ENCODE data around the gene LIAS.
"Not testable (repeated sequence)": the region's sequence is repeated elsewhere in the genome, so short reads cannot be mapped to it uniquely, and the experiment has no call there.

Gene LIAS

DNA sequence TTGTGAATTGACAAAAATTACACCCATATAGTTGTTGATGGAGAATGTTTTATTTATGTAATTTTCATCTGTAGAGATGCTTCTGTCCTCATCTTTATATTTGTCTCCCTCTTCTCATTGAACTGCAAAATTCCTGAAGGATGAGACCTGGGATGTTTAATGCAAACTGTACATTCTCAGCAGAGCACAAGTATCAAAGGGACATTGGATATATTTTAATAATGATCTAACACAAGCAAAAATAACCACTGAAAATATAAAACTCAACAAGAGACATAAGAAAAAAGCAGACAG lies 39.8 kb downstream of the LIAS start:
- H3K4me3 ChIP-seq (ENCODE audit: low read depth, low read length) = no peak overlapping the region
- TF ChIP-seq, protein P1, sequence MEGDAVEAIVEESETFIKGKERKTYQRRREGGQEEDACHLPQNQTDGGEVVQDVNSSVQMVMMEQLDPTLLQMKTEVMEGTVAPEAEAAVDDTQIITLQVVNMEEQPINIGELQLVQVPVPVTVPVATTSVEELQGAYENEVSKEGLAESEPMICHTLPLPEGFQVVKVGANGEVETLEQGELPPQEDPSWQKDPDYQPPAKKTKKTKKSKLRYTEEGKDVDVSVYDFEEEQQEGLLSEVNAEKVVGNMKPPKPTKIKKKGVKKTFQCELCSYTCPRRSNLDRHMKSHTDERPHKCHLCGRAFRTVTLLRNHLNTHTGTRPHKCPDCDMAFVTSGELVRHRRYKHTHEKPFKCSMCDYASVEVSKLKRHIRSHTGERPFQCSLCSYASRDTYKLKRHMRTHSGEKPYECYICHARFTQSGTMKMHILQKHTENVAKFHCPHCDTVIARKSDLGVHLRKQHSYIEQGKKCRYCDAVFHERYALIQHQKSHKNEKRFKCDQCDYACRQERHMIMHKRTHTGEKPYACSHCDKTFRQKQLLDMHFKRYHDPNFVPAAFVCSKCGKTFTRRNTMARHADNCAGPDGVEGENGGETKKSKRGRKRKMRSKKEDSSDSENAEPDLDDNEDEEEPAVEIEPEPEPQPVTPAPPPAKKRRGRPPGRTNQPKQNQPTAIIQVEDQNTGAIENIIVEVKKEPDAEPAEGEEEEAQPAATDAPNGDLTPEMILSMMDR (IDR thresholded peaks at IDR 0.05; ENCODE audit: low read depth, low read length, missing control alignments) = no peak
- DNase-seq (ENCODE audit: low read depth) = no peak

DNA sequence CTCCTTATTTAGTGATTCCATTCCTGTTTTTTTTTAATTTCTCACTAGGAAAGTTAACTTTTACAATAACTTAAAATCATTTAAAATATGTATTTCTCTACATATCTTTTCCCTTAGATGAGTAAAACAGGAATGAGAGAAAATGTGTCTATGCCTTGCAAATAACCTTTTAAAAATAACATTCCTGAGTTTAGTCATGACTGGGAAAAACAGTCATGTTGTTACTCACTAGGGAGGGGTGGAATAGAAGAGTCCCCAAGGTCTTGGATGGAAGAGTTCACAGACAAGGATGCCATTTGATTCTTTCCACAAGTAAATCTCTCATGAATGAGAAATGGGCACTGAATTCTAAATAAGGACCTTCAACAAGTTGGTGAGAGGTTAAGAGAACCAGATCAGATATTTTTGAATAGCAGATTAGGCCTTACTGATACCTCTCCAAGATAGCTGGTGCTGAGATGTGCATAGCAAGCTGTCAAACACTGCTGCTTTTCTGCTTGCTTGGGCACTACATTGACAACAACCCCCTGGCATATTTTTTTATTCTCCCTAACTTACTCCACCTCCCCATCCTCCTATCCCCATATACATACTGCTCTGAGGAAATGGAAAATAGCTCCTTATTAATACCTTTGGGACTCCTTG lies 43.3 kb downstream of the LIAS start:
- TF ChIP-seq, protein P1 (IDR thresholded peaks at IDR 0.05; ENCODE audit: low read depth, low read length, missing control alignments) = no peak
- DNase-seq (ENCODE audit: low read depth) = no peak
- H3K4me3 ChIP-seq (ENCODE audit: low read depth, low read length) = no peak overlapping the region

DNA sequence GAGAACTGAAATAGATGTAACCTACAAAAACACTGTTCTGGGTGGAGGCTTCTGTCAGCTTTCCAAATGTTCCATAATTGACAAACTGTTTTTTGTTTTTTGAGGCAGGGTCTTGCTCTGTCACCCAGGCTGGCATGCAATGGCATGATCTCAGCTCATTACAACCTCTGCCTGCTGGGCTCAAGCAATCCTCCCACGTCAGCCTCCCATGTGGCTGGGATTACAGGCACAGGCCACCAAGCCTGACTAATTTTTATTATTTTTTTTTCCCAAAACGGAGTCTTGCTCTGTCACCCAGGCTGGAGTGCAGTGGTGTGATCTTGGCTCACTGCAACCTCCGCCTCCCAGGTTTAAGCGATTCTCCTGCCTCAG lies 43.8 kb downstream of the LIAS start:
- DNase-seq (ENCODE audit: low read depth); H3K4me3 ChIP-seq (ENCODE audit: low read depth, low read length): not testable (repeated sequence)

DNA sequence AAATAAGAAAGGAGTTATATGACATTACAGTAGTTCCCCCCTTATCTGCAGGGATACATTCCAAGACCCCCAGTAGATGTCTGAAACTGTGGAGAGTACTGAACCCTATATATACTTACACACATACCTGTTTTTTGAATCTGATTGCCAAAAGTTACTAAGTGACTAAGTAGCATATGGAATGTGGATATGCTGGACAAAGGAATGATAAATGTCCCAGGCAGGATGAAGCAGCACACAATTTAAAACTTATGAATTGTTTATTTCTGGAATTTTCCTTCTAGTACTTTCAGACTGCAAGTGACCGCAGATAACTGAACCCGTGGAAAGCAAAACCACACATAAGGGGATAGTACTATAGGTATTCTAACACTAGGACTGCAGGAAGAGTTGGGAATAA lies 45.7 kb downstream of the LIAS start:
- no peak for DNase-seq (ENCODE audit: low read depth)
- H3K4me3 ChIP-seq (ENCODE audit: low read depth, low read length) = no peak overlapping the region
- TF ChIP-seq, protein P1 (IDR thresholded peaks at IDR 0.05; ENCODE audit: low read depth, low read length, missing control alignments) = no peak

DNA sequence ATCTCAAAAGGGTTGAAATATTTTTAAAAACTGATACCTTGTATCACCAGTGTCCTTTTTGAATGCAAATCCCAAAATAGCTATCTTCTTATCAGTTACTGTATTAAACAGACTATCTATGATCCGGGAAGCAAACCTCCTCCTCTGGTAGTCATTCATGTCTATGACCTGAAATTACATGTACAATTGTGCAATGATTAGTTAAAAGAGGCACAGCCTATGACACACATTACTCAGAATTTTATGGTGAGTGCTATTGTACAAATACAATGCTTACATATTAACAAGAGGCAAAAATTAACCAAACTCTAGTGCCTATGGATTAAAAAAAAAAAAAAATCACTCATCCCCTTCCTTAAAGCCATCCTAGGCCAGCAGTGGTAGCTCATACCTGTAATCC lies 46.7 kb downstream of the LIAS start:
- TF ChIP-seq, protein P1 (IDR thresholded peaks at IDR 0.05; ENCODE audit: low read depth, low read length, missing control alignments) = no peak
- DNase-seq (ENCODE audit: low read depth) = no peak
- H3K4me3 ChIP-seq (ENCODE audit: low read depth, low read length) = no peak overlapping the region

DNA sequence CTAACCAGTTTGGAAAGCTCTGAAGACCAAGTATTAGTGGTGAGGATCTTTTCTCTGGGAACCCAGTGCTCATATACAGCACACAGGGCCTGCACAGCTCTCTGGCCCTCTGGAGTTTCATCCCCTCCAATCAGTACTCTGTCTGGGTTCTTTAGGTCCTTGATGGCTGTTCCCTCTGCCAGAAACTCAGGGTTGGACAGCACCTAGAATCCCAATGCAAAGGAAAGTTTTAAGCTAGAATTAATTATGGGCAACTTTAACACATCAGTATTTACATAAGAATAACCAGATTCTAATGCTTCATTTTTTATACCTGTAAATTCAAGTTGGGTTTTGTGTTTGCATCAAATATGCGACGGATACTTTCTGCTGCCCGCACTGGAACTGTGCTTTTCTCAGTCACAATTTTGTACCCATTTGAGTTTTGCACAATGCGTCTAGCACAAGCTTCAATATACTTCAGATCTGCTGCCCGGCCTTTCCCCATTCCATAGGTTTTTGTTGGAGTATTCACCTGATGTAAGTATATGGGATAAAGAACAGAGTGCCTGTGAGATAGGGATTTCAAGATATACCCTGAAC lies 51.6 kb downstream of the LIAS start:
- no peak for DNase-seq (ENCODE audit: low read depth)
- no peak overlapping the region for H3K4me3 ChIP-seq (ENCODE audit: low read depth, low read length)
- TF ChIP-seq, protein P1 (IDR thresholded peaks at IDR 0.05; ENCODE audit: low read depth, low read length, missing control alignments) = no peak

DNA sequence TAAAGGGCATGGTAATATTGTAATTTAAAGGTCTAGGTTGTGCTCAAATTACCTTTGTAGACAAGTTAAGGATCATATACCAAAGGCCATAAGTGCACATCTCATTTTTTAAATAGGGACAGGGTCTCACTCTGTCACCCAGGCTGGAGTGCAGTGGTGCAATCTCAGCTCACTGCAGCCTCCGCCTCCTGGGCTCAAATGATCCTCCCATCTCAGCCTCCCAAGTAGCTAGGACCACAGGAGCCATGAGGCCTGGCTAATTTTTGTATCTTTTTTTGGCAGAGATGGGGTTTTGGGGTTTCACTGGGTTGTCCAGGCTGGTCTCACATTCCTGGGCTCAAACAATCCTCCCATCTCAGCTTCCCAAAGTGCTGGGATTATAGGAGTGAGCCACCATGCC lies 55.4 kb downstream of the LIAS start:
- not testable (repeated sequence) for DNase-seq (ENCODE audit: low read depth); H3K4me3 ChIP-seq (ENCODE audit: low read depth, low read length)

DNA sequence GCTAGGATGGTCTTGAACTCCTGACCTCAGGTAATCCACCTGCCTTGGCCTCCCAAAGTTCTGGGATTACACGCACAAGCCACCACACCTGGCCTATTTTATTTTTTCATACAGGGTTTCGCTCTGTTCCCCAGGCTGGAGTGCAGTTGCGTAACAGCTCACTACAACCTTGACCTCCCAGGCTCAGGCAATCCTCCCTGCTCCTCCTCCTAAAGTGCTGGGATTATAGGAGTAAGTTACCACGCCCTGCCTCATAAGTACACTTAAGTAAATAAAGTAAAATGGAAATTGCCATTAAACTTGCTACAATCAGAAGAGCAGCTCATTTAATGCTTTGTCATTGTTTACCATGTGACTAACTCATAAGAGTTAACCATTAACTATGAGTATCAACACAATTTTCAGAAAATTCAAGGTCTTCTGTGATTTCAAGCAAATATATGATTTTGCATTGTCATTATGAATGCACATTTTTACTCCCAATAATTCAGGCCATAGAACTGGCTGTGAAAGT lies 56.1 kb downstream of the LIAS start:
- no peak for DNase-seq (ENCODE audit: low read depth)
- no peak overlapping the region for H3K4me3 ChIP-seq (ENCODE audit: low read depth, low read length)

DNA sequence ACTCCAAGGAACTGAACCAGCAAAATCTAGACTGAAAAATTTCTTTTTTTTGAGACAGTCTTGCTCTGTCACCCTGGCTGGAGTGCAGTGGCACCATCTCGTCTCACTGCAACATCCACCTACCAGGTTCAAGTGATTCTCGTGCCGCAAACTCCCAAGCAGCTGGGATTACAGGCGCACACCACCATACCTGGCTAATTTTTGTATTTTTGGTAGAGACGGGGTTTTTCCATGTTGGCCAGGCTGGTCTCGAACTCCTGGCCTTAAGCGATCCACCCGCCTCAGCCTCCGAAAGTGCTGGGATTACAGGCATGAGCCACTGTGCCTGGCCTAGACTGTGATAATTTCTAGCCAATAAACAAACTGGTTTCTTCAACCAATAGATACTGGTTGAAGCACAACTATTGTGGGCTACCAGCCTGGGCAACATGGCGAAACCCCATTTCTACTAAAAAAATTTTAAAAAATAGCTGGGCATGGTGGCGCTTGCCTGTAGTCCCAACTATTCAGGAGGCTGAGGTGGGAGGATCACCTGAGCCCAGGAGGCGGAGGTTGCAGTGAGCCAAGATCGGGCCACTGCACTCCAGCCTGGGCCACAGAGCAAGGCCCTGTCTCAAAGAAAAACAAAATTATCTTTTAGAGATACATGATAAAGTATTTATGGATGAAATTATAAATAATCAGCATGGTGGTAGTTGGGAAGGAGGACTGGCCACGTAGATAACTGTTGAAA lies 57.0 kb downstream of the LIAS start:
- not testable (repeated sequence) for H3K4me3 ChIP-seq (ENCODE audit: low read depth, low read length)

More for the DNA sequence above, 56.1 kb downstream of the LIAS start:
- TF ChIP-seq, protein P1 (IDR thresholded peaks at IDR 0.05; ENCODE audit: low read depth, low read length, missing control alignments) = no peak

More for the DNA sequence above, 57.0 kb downstream of the LIAS start:
- not testable (repeated sequence) for DNase-seq (ENCODE audit: low read depth)

All from GM12864 (cell line).